ENCODE data around the gene COPB2.

DNA sequence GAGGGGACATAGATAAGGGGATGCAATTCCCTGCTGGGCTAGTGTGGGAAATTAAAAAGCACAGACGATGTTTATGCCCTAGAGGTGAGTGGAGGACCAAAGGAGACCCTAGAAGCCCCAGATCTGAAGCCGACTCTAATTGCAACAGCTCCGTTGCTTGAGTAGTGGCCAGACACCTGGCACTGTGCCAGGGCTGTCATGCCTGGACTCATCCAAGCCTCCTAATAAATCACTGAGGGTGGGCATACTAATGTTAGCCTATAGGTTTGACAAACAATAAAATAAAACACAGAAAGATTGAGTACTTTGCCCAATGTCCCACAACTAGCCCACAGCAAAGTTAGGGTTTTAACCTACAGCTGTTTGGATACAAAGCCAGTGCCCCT lies 71.0 kb downstream of the COPB2 start:
- TF ChIP-seq CTCF (IDR thresholded peaks at IDR 0.05) (no peak), EZH2phosphoT487 (IDR thresholded peaks at IDR 0.05) (no peak)
